HepG2 (cell line): ENCODE measurements around the gene CAMK2A. TPM values are rescaled to one million over a fixed set of nuclear protein-coding genes. Genes with fewer than 3 reads are reported as not detected.

Experiments used
- ARID5B ChIP-seq: IDR thresholded peaks from 2 replicates; pipeline ENCODE4 v1.4.0; 2020; ENCODE audit warnings: mild to moderate bottlenecking, missing genetic modification reagents
- BRD4 ChIP-seq: sonication (generic); formaldehyde crosslinking; IDR thresholded peaks from 2 replicates; pipeline ENCODE4 v1.4.0; 2020; ENCODE audit warnings: missing genetic modification reagents
- EEA1 ChIP-seq: sonication (generic); formaldehyde crosslinking; IDR thresholded peaks from 2 replicates; pipeline ENCODE4 v1.5.1; 2020; ENCODE audit warnings: mild to moderate bottlenecking, missing genetic modification reagents, borderline replicate concordance
- HOXA7 ChIP-seq: sonication (generic); formaldehyde crosslinking; IDR thresholded peaks from 2 replicates; pipeline ENCODE4 v1.8.1; 2022; ENCODE audit warnings: mild to moderate bottlenecking, missing genetic modification reagents, moderate library complexity
- MBNL3 ChIP-seq: fragments of 250-450 bp; sonication (Bioruptor Pico); conservative IDR thresholded peaks from 2 replicates; pipeline ENCODE4 v1.8.0; 2022; ENCODE audit warnings: mild to moderate bottlenecking, inconsistent platforms
- RFX5 ChIP-seq: IDR thresholded peaks from 2 replicates; pipeline ENCODE4 v1.6.1; 2011; ENCODE audit warnings: low read depth, low read length, improper control_type of control experiment
- SNAI1 ChIP-seq: sonication (generic); formaldehyde crosslinking; IDR thresholded peaks from 2 replicates; pipeline ENCODE4 v1.5.0; 2020; ENCODE audit warnings: mild to moderate bottlenecking, missing genetic modification reagents, borderline replicate concordance
- TFAP4 ChIP-seq: sonication (generic); IDR thresholded peaks from 2 replicates; pipeline ENCODE4 v1.6.1; 2016; ENCODE audit warnings: low read depth, borderline replicate concordance
- THRA ChIP-seq: sonication (generic); formaldehyde crosslinking; IDR thresholded peaks from 2 replicates; pipeline ENCODE4 v1.4.0; 2020; ENCODE audit warnings: missing genetic modification reagents, borderline replicate concordance
- ZBTB40 ChIP-seq, 2 experiments: fragments of 450-650 bp in 1 of 2; sonication (generic) in 1 of 2; formaldehyde crosslinking in 1 of 2; IDR thresholded peaks; 2 replicates each; pipeline versions ENCODE4 v1.6.1 to v1.8.0; 2016 to 2022; ENCODE audit warnings: antibody characterized with exemption in 1 of 2, mild to moderate bottlenecking in 1 of 2, missing genetic modification reagents in 1 of 2
- ZNF549 ChIP-seq: sonication (generic); formaldehyde crosslinking; IDR thresholded peaks from 2 replicates; pipeline ENCODE4 v1.5.0; 2020; ENCODE audit warnings: missing genetic modification reagents
- ZNF564 ChIP-seq: sonication (generic); formaldehyde crosslinking; IDR thresholded peaks from 2 replicates; pipeline ENCODE4 v1.8.1; 2023; ENCODE audit warnings: mild to moderate bottlenecking, missing genetic modification reagents
- ZNF572 ChIP-seq: sonication (generic); formaldehyde crosslinking; IDR thresholded peaks from 2 replicates; pipeline ENCODE4 v1.5.1; 2020; ENCODE audit warnings: mild to moderate bottlenecking, missing genetic modification reagents
- polyA plus RNA-seq, 8 experiments: library from polyadenylated mRNA; depleted of rRNA in 3 of 8; stranded (reverse) in 7 of 8; unstranded in 1 of 8; fragments of >200 nt; fragmentation: Illumina TruSeq in 4 of 8; extraction: Trizol in 4 of 8; gene quantifications; 2 replicates each; pipeline versions ENCODE4 v1.2.1 to v1.2.3, GENCODE V29; 2011 to 2016; ENCODE audit warnings: low read depth in 4 of 8, missing spikeins in 1 of 8, mixed read lengths in 1 of 8; ENCODE audit not compliant: insufficient read depth in 1 of 8
- total RNA-seq, 5 experiments: library from RNA; depleted of rRNA; stranded (reverse); fragments of >200 nt; fragmentation: Illumina TruSeq; extraction: Trizol; gene quantifications; 2 replicates each; pipeline ENCODE4 v1.2.3, GENCODE V29; 2016; ENCODE audit warnings: low read depth in 1 of 5

CAMK2A gene
- total and polyA plus RNA-seq, 2 of the 13 experiments (the other 11 are each of a cell fraction or from before 2014, with no cell fraction given): 0.11 TPM; not detected in 1

- no peak for TF ChIP-seq THRA
- no peak for TF ChIP-seq EEA1
- no peak for TF ChIP-seq RFX5
- 0 out of 2 replicates have a peak, but pooled peaks have one; percentile 17 for TF ChIP-seq ARID5B (CRISPR knock-in tag)
- no peak for TF ChIP-seq BRD4 (CRISPR knock-in tag)
- no peak for TF ChIP-seq ZNF564 (CRISPR knock-in tag)
- no peak for TF ChIP-seq ZBTB40 (IDR thresholded peaks at IDR 0.05)
- TF ChIP-seq ZBTB40 (CRISPR knock-in tag; IDR thresholded peaks at IDR 0.05): 0 out of 2 replicates have a peak, but pooled peaks have one; percentile 1
- TF ChIP-seq ZNF549: no peak
- no peak for TF ChIP-seq SNAI1
- TF ChIP-seq HOXA7 (CRISPR knock-in tag): no peak
- TF ChIP-seq MBNL3 (CRISPR knock-in tag): no peak
- TF ChIP-seq ZNF572 (CRISPR knock-in tag): no peak
- TF ChIP-seq TFAP4: peak; percentile 61; the same call in 1 of the 2 replicates
Measured at GRCh38 chr5:150295172-150295634, 5.6 kb upstream of the CAMK2A start (continued).
